OCI-LY7 (cell line): ENCODE data around the gene ATF7. TPM values are rescaled to one million over a fixed set of nuclear protein-coding genes. Genes with fewer than 3 reads are reported as not detected.

Source experiments
- BruUV-seq: library from RNA; stranded (reverse); fragments of 400-500 nt; replicated peaks from 2 replicates; lab custom pipeline; 2021; lab: Mats Ljungman, UMichigan
- CTCF ChIA-PET: fragments of 300-600 bp; sonication (Branson Sonifier 250); formaldehyde crosslinking; loops from one replicate; lab custom pipeline; 2022; ENCODE audit warnings: antibody characterized with exemption; ENCODE audit not compliant: unreplicated experiment; lab: Charles Lee
- POLR2A ChIA-PET: fragments of 300-600 bp; sonication (Branson Sonifier 250); formaldehyde crosslinking; loops from one replicate; lab custom pipeline; 2022; ENCODE audit warnings: antibody characterized with exemption; lab: Charles Lee
- DNase-seq: peaks from one replicate; pipeline ENCODE4 v3.0.0-alpha.2; 2015; ENCODE audit warnings: low spot score
- H2AFZ ChIP-seq: fragments of 200-600 bp; sonication (generic), shearing (Covaris generic); 2 replicates; pipeline ENCODE4 v1.6.1; 2014; ENCODE audit warnings: mild to moderate bottlenecking, antibody characterized with exemption, low read length, moderate library complexity
- H3K27ac ChIP-seq: fragments of 200-600 bp; sonication (generic); 2 replicates; pipeline ENCODE4 v1.5.1; 2014; ENCODE audit warnings: mixed run types, low read depth, mild to moderate bottlenecking, moderate library complexity, low read length, inconsistent platforms; ENCODE audit not compliant: poor library complexity, severe bottlenecking
- H3K36me3 ChIP-seq: fragments of 200-600 bp; sonication (generic); 2 replicates; pipeline ENCODE4 v1.6.1; 2014; ENCODE audit warnings: mild to moderate bottlenecking, antibody characterized with exemption, low read length, moderate library complexity, mixed read lengths; ENCODE audit not compliant: insufficient read depth
- H3K4me1 ChIP-seq: fragments of 200-600 bp; sonication (generic); 2 replicates; pipeline ENCODE4 v1.5.1; 2014; ENCODE audit warnings: mild to moderate bottlenecking, low read length; ENCODE audit not compliant: insufficient read depth, poor library complexity, severe bottlenecking
- H3K4me2 ChIP-seq: fragments of 200-600 bp; sonication (generic); 2 replicates; pipeline ENCODE4 v1.6.1; 2014; ENCODE audit warnings: mild to moderate bottlenecking, low read length
- H3K4me3 ChIP-seq: fragments of 200-600 bp; sonication (generic); 2 replicates; pipeline ENCODE4 v1.5.1; 2014; ENCODE audit warnings: mild to moderate bottlenecking, low read depth, low read length; ENCODE audit not compliant: poor library complexity, severe bottlenecking
- H3K79me2 ChIP-seq: fragments of 200-600 bp; sonication (generic); 2 replicates; pipeline ENCODE4 v1.6.1; 2016; ENCODE audit warnings: low read depth, mild to moderate bottlenecking, low read length, moderate library complexity, mixed read lengths; ENCODE audit not compliant: insufficient read depth
- H3K9me2 ChIP-seq: fragments of 200-600 bp; sonication (generic); 2 replicates; pipeline ENCODE4 v1.6.1; 2016; ENCODE audit warnings: mild to moderate bottlenecking, low read length, mixed read lengths; ENCODE audit not compliant: insufficient read depth
- H3K9me3 ChIP-seq: fragments of 200-600 bp; sonication (generic); 2 replicates; pipeline ENCODE4 v1.6.1; 2014; ENCODE audit warnings: mild to moderate bottlenecking, mixed run types, low read length, mixed read lengths
- H4K20me1 ChIP-seq: fragments of 200-600 bp; sonication (generic); 2 replicates; pipeline ENCODE4 v1.6.1; 2014; ENCODE audit warnings: mild to moderate bottlenecking, antibody characterized with exemption, low read length, moderate library complexity, mixed read lengths; ENCODE audit not compliant: insufficient read depth
- EZH2phosphoT487 ChIP-seq: fragments of 200-600 bp; sonication (generic); IDR thresholded peaks from 2 replicates; pipeline ENCODE4 v1.6.1; 2018; ENCODE audit warnings: low read depth, borderline replicate concordance, mild to moderate bottlenecking, mixed run types, antibody characterized with exemption, low read length, moderate library complexity, mixed read lengths
- intact Hi-C: fragments of 100-400 bp; cut with micrococcal nuclease; formaldehyde crosslinking; loops from one replicate; pipeline ENCODE4 v1.10.0; 2022; ENCODE audit not compliant: unreplicated experiment
- total RNA-seq, 2 experiments: library from RNA; depleted of rRNA in 1 of 2; stranded (reverse); fragments of >200 nt in 1 of 2; shearing (Covaris generic) in 1 of 2; gene quantifications; 2 replicates each; pipeline ENCODE4 v1.2.3, GENCODE V29; 2014 to 2022
- TF ChIP-seq, protein P1 (sequence below): fragments of 200-600 bp; sonication (generic); conservative IDR thresholded peaks from 2 replicates; pipeline ENCODE4 v1.5.1; 2014; ENCODE audit warnings: mild to moderate bottlenecking, antibody characterized with exemption, low read length, moderate library complexity, mixed read lengths

The ATF7 gene
- total RNA-seq, 2 experiments from 2014 or later = 6.8 to 23.2 TPM

DNA sequence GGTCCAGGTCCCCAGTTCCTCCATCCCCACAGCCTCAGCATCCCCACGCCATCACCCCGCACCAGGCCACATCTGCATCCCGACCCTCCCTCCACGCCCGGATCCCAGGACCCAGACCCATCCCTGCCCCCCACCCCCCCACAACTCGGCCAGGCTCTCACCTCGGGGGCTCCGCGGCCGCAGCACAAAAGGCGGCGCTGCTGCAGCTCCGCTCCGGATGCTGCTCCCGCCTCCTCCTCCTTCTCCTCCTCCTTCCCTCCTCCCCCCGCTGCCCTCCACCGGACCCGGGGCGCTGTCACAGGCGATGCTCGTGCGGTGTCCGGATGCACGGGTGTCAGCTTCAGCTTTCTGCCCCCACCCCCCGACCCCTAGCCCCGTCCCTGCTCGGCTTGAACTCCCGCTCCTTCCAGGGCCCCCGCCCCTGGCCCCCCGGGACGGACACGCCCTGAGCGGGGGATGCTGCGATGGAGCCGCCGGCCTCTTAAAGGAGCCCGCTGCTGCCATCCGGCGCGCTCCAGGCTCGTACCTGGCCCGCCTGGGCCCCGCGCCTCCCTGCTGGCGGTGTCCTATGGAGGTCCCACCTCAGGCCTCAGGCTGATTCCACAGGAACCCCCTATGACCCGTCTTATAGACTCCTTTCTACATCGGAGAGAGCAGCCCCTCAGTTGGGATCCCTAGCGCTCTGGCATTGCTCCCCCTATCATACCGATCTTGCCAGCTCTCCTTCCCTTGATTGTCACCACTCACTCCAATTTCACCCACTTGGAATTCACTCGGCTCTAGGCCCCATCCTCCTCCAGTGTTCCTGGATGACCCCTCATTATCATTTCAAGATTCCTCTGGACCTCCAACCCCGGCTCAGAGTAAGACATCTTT lies 126.7 kb downstream of the ATF7 start, which contains the start of gene MAP3K12:
Gene MAP3K12 (minus strand): TSS at position 193 of the 876 bp plus-strand sequence. CDS start 12,067 bp downstream, outside the sequence.
- H3K4me3 ChIP-seq = peak within 1 kb of the TSS; percentile 77
- H3K9me2 ChIP-seq = no peaks in the 10 kb centered on the region
- H3K4me2 ChIP-seq = peak within 1 kb of the TSS; percentile 93
- peak within 1 kb of the TSS; percentile 77 for H3K27ac ChIP-seq
- POLR2A ChIA-PET = interaction anchor here (0.6 to 3.2 kb wide), 7 partner anchors 10 to 178 kb away, joined by 3 to 14 read pairs (median 5); partner anchors contain the start of gene ATP5MC2
- DNase-seq = peak; percentile 76
- intact Hi-C loops = loop anchor here (1.0 to 10.0 kb wide), 4 partner anchors 47 to 295 kb away; partner anchors contain the start of genes ITGB7 and PCBP2
- no peaks in the 10 kb centered on the region for H3K9me3 ChIP-seq
- peaks cover 47% of the 10 kb centered on the region for H3K4me1 ChIP-seq
- H2AFZ ChIP-seq = peak within 1 kb of the TSS; percentile 58; the same call in 1 of the 2 replicates
- H4K20me1 ChIP-seq = no peaks in the 10 kb centered on the region
- CTCF ChIA-PET = interaction anchor here (1.9 kb wide), 1 partner anchor 178 kb away, joined by 8 read pairs; the partner anchor contains the start of gene AAAS
- H3K36me3 ChIP-seq = peaks cover 10% of the 10 kb centered on the region; the same call in 1 of the 2 replicates
- H3K79me2 ChIP-seq = peaks cover 23% of the 10 kb centered on the region
- BruUV-seq = no TSS peak
- TF ChIP-seq, protein P1, sequence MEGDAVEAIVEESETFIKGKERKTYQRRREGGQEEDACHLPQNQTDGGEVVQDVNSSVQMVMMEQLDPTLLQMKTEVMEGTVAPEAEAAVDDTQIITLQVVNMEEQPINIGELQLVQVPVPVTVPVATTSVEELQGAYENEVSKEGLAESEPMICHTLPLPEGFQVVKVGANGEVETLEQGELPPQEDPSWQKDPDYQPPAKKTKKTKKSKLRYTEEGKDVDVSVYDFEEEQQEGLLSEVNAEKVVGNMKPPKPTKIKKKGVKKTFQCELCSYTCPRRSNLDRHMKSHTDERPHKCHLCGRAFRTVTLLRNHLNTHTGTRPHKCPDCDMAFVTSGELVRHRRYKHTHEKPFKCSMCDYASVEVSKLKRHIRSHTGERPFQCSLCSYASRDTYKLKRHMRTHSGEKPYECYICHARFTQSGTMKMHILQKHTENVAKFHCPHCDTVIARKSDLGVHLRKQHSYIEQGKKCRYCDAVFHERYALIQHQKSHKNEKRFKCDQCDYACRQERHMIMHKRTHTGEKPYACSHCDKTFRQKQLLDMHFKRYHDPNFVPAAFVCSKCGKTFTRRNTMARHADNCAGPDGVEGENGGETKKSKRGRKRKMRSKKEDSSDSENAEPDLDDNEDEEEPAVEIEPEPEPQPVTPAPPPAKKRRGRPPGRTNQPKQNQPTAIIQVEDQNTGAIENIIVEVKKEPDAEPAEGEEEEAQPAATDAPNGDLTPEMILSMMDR = peak; percentile 27; the same call in 1 of the 2 replicates
- TF ChIP-seq EZH2phosphoT487 = no peak

DNA sequence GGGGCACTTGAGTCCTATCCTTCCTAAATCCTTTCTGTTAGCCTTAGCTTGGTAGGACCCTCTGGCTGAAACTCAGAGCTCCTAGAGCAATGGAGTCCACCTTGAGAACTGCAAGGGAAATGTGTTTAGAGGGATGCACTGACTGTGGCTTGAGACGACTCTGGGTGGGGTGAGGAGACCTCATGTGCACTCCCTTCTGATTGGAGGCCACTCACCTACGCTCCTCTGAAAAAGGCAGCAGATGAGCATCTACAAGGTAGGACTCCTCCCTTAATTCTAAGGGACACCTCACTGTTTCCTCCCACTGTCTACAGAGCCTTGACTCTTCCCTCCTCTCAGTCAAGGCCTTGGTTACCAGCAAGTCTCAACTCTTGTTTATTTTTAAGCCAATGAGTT lies 127.9 kb downstream of the ATF7 start:
- Histone ChIP-seq H3K4me2 (peak overlapping the region; percentile 93), H3K27ac (peak overlapping the region; percentile 77), H3K79me2 (peaks cover 23% of the 10 kb centered on the region), H3K4me1 (peaks cover 59% of the 10 kb centered on the region), H3K4me3 (peak overlapping the region; percentile 77), H3K9me3 (no peaks in the 10 kb centered on the region), H4K20me1 (no peaks in the 10 kb centered on the region), H3K36me3 (no peaks in the 10 kb centered on the region), H3K9me2 (no peaks in the 10 kb centered on the region), H2AFZ (no peak overlapping the region)
- CTCF ChIA-PET = interaction anchor here (0.6 to 1.1 kb wide), 2 partner anchors 85 to 146 kb away, joined by 3 to 4 read pairs; no protein-coding TSS in a partner anchor
- DNase-seq = no peak
- POLR2A ChIA-PET = interaction anchor here (0.8 to 1.5 kb wide), 2 partner anchors 11 to 17 kb away, joined by 3 to 7 read pairs; no protein-coding TSS in a partner anchor
- intact Hi-C loops = no loop called here
- TF ChIP-seq, protein P1 = no peak
- no peak for TF ChIP-seq EZH2phosphoT487
- no TSS peak for BruUV-seq
